Upper lobe of left lung (tissue), 4 donors: ENCODE measurements around the gene SPARCL1.
"Not testable (repeated sequence)": the region's sequence is repeated elsewhere in the genome, so short reads cannot be mapped to it uniquely, and the experiment has no call there.

Experiments
- POLR2A ChIP-seq, 4 donors: fragments of 450-650 bp; IDR thresholded peaks; one replicate each; pipeline ENCODE4 v1.5.1; 2016 to 2017; ENCODE audit warnings: antibody characterized with exemption in 4 of 4, mild to moderate bottlenecking in 2 of 4
- TF ChIP-seq, protein P1 (sequence below), 6 experiments: fragments of 450-650 bp in 4 of 6; fragments of 200-600 bp in 2 of 6; sonication (generic) in 2 of 6; IDR thresholded peaks; one replicate each; pipeline ENCODE4 v1.5.1; 2016 to 2019; ENCODE audit warnings: antibody characterized with exemption in 6 of 6

DNA sequence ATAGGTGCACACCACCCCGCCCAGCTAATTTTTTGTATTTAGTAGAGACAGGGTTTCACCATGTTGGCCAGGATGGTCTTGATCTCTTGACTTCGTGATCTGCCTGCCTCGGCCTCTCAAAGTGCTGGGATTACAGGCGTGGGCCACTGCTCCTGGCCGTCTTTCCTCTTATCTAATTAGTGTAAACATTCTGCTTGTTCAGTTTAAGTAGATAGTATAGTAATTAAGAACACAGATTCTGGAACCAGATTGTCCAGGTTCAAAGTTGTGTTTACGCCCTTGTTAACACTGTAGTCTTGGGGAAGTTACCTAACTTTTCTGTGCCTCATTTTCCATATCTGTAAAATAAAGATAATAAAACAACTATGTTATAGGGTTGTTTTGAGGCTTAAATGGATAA lies 82.8 kb downstream of the SPARCL1 start:
- TF ChIP-seq, protein P1, sequence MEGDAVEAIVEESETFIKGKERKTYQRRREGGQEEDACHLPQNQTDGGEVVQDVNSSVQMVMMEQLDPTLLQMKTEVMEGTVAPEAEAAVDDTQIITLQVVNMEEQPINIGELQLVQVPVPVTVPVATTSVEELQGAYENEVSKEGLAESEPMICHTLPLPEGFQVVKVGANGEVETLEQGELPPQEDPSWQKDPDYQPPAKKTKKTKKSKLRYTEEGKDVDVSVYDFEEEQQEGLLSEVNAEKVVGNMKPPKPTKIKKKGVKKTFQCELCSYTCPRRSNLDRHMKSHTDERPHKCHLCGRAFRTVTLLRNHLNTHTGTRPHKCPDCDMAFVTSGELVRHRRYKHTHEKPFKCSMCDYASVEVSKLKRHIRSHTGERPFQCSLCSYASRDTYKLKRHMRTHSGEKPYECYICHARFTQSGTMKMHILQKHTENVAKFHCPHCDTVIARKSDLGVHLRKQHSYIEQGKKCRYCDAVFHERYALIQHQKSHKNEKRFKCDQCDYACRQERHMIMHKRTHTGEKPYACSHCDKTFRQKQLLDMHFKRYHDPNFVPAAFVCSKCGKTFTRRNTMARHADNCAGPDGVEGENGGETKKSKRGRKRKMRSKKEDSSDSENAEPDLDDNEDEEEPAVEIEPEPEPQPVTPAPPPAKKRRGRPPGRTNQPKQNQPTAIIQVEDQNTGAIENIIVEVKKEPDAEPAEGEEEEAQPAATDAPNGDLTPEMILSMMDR (IDR thresholded peaks at IDR 0.05): not testable (repeated sequence)
- TF ChIP-seq POLR2A (IDR thresholded peaks at IDR 0.05): not testable (repeated sequence)
